IPS-18c (cell line): ENCODE data around the gene AGBL4.

Experiments used
- H3K4me3 ChIP-seq: 2 replicates; pipeline ENCODE4 v1.7.0; 2013; ENCODE audit warnings: low read depth, mild to moderate bottlenecking, low read length, moderate library complexity; ENCODE audit not compliant: insufficient read depth
- H3K9me3 ChIP-seq: one replicate; pipeline ENCODE4 v1.6.1; 2013; ENCODE audit warnings: mild to moderate bottlenecking, low read length, moderate library complexity; ENCODE audit not compliant: control insufficient read depth, insufficient read depth

AGBL4 gene

GRCh38 chr1:49183489-49183888 lies 840.3 kb downstream of the AGBL4 start:
- H3K4me3 ChIP-seq: no peak overlapping the region
- no peaks in the 10 kb centered on the region for H3K9me3 ChIP-seq

- no peaks in the 10 kb centered on the region for H3K9me3 ChIP-seq
- H3K4me3 ChIP-seq: no peak overlapping the region
Observed at GRCh38 chr1:49181033-49181432, 842.7 kb downstream of the AGBL4 start.

DNA sequence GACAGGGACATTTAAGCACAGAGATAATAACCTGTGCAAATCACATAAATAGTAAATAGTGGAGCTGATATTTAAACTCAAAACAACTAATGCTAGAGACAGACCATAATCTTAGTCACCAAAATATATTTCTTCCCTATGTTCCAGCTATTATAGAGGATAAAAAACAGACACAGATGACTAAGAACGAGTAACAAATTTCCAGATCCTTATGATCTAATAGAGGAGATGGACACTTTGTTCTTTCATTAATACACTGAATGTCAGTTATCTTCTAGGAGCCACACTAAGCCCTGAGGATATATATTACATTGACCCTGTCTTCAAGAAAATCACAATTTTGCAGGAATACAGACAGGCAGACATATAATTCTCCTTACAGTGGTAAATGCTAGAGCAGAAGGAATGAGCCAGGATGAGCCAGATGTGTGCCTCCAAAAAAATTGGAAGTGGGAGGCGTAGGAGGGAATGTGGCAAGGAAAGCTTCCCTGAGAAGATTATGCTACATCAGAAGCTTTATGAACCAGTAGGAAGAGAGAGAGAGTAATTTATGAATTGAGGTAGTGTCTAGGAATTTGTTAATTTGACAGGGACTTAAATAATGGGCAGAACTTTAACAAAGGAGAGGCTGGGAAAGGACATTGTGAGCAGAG lies 851.7 kb downstream of the AGBL4 start:
- no peaks in the 10 kb centered on the region for H3K9me3 ChIP-seq

GRCh38 chr1:49166031-49166430 lies 857.7 kb downstream of the AGBL4 start:
- Histone ChIP-seq H3K9me3 (no peaks in the 10 kb centered on the region), H3K4me3 (no peak overlapping the region)

More for the DNA sequence above, 851.7 kb downstream of the AGBL4 start:
- no peak overlapping the region for H3K4me3 ChIP-seq

DNA sequence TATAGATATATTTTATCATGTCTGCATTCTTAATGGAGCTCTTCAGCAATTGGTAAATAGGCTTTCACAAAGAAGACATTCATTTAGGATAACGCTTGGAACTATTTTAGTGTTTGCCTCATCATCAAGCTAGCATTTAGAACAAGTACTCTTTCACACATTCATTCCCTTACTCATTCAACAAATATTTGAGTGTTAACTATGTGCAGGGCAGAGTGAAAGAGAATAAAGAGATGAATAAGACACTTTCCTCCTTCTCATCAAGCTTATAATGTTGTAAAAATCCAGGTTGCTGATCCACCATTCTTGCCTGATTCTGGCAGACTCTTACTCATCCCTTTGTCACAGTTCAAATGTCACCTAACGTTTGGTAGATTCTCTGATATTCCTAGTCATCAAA lies 860.7 kb downstream of the AGBL4 start:
- no peak overlapping the region for H3K4me3 ChIP-seq
- no peaks in the 10 kb centered on the region for H3K9me3 ChIP-seq

DNA sequence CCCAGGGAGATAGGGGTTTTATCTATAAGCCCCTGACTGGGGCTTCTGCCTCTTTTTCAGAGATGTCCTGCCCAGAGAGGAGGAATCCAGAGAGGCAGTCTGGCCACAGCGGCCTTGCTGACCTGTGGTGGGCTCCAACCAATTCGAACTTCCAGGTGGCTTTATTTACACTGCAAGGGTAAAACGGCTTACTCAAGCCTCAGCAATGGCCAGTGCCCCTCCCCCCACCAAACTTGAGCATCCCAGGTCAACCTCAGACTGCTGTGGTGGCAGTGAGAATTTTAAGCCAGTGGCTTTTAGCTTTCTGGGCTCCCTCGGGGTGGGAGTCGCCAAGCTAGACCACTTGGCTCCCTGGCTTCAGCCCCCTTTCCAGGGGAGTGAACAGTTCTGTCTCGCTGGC lies 863.1 kb downstream of the AGBL4 start:
- H3K9me3 ChIP-seq: no peaks in the 10 kb centered on the region
- no peak overlapping the region for H3K4me3 ChIP-seq

DNA sequence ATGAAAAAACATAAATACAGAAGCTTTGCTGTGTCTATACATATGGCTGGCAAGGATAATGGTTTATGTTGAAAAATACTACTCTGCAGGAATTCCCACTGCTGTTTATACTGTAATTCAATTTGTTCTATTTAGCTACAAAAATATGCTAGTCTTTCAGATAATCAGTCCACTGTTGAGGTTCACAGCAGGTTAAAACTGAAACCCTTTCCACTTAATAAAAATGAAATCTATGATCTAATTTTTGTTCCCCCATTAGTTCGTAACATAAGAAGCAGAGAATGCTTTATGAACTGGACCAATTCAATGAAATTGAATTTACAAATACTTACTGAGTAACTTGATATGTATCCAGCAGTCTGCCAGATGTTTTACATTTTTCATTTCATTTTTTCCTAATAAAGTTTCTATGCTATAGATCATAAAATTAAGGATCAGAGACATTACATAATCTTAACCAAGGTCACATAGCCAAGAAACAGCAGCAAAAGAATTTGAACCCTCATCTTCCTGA lies 887.0 kb downstream of the AGBL4 start:
- H3K9me3 ChIP-seq: no peaks in the 10 kb centered on the region
- no peak overlapping the region for H3K4me3 ChIP-seq

- Histone ChIP-seq H3K9me3 (no peaks in the 10 kb centered on the region), H3K4me3 (no peak overlapping the region)
Observed at GRCh38 chr1:49125746-49126145, 898.0 kb downstream of the AGBL4 start.

- no peak overlapping the region for H3K4me3 ChIP-seq
- H3K9me3 ChIP-seq: no peaks in the 10 kb centered on the region
Observed at GRCh38 chr1:49111931-49112330, 911.8 kb downstream of the AGBL4 start.

- H3K9me3 ChIP-seq: no peaks in the 10 kb centered on the region
- no peak overlapping the region for H3K4me3 ChIP-seq
Observed at GRCh38 chr1:49106445-49106844, 917.3 kb downstream of the AGBL4 start.

DNA sequence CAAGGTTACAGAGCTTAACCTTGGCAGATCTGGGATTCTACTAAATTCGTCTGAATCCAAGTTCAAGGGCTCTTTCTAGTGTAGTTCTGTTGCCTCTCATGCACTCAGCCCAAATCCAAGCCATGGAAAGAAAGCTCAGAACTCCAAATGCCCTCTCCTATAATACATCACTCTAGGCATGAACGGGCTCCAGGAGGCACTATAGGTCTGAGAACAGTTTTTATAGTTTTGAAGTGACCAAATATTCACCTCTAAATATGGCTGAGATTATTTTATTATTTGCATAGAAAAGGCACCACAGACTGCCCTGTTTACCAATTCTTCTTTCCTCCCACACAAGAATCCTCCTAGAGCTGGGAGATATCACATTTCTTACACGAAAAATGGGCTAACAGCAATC lies 919.2 kb downstream of the AGBL4 start:
- Histone ChIP-seq H3K4me3 (no peak overlapping the region), H3K9me3 (no peaks in the 10 kb centered on the region)

DNA sequence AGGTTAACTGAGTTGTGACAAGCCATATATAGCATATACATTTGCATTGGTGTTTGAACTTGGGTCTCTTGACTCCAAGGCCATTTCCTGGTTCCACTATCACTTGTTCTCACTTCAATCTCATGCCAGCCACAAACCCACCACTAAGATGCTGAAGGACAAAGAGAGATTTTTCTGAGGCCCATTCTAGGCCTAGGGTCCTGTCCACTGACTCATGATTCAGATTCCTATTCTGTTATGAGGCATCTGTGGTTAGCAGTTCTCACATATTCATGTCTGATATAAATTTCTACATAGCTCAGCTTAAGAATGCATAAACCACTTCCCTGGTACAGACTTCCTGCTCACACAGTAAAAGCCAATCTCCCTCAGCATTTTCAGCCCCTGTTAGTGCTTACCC lies 921.0 kb downstream of the AGBL4 start:
- no peak overlapping the region for H3K4me3 ChIP-seq
- H3K9me3 ChIP-seq: no peaks in the 10 kb centered on the region

GRCh38 chr1:49098866-49099265 lies 924.9 kb downstream of the AGBL4 start:
- no peaks in the 10 kb centered on the region for H3K9me3 ChIP-seq
- no peak overlapping the region for H3K4me3 ChIP-seq

- Histone ChIP-seq H3K9me3 (no peaks in the 10 kb centered on the region), H3K4me3 (no peak overlapping the region)
Observed at GRCh38 chr1:49086327-49086726, 937.4 kb downstream of the AGBL4 start.

DNA sequence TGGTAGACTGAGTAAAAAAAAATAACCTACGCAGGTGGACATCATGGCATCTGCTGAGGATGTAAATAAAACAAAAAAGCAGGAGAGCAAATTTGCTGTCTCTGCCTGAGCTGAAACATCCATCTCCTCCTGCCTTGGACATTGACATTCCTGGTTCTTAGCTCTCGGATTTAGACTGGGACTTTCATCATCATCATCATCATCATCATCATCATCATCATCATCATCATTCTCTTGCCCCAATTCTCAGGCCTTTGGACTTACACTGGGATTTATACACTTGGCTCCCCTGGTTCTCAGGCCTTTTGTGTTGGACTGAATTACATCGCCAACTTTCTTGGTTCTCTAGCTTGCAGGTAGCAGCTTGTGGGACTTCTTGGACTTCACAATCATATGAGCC lies 938.7 kb downstream of the AGBL4 start:
- H3K9me3 ChIP-seq: no peaks in the 10 kb centered on the region
- H3K4me3 ChIP-seq: no peak overlapping the region

DNA sequence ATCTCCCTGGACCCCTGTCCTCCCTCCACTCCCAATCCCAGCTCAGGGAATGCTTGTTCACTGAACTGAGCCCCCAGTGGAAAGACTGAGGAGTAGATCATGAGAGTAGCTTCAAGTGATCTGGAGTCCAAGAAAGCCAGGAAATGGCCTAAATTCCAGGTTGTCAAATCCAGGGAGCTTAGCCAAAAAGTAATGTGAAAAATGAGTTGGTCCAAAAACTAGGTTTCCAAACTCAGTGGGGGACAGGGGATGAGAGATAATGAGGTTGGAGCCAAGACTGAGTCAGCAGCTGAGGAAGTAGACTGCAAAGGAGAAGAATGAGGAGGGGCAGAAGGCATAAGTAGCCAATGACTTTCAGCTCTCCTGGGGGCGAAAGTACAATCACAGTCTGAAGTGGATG lies 963.0 kb downstream of the AGBL4 start:
- Histone ChIP-seq H3K9me3 (peaks cover 8% of the 10 kb centered on the region), H3K4me3 (no peak overlapping the region)

- Histone ChIP-seq H3K9me3 (peaks cover 8% of the 10 kb centered on the region), H3K4me3 (no peak overlapping the region)
Observed at GRCh38 chr1:49059087-49059486, 964.7 kb downstream of the AGBL4 start.

- Histone ChIP-seq H3K4me3 (no peak overlapping the region), H3K9me3 (no peaks in the 10 kb centered on the region)
Observed at GRCh38 chr1:49052102-49052501, 971.7 kb downstream of the AGBL4 start.

GRCh38 chr1:49051647-49052046 lies 972.1 kb downstream of the AGBL4 start:
- Histone ChIP-seq H3K9me3 (no peaks in the 10 kb centered on the region), H3K4me3 (no peak overlapping the region)
